Uterus (tissue), 2 donors: ENCODE measurements around the gene CHD9NB.

Experiments used
- CTCF ChIP-seq, 4 experiments: fragments of 200-600 bp in 2 of 4; fragments of 450-650 bp in 2 of 4; sonication (generic) in 2 of 4; IDR thresholded peaks; one replicate each; pipeline ENCODE4 v1.5.1; 2016 to 2019; ENCODE audit warnings: antibody characterized with exemption in 4 of 4, mild to moderate bottlenecking in 2 of 4, moderate library complexity in 1 of 4
- POLR2A ChIP-seq, 2 donors: fragments of 450-650 bp; IDR thresholded peaks; one replicate each; pipeline ENCODE4 v1.6.1; 2016; ENCODE audit warnings: antibody characterized with exemption in 2 of 2, mild to moderate bottlenecking in 1 of 2, moderate library complexity in 1 of 2

GRCh38 chr16:53078765-53079485 lies 26.2 kb upstream of the CHD9NB start:
- TF ChIP-seq CTCF (IDR thresholded peaks at IDR 0.05) (no peak), POLR2A (IDR thresholded peaks at IDR 0.05) (no peak)
